Measurements from ENCODE around the gene ORAI2. TPM values are rescaled to one million over a fixed set of nuclear protein-coding genes. Genes with fewer than 3 reads are reported as not detected.

The ORAI2 gene
- total and polyA plus RNA-seq, 2 experiments from 2014 or later: 20.4 to 25.5 TPM

DNA sequence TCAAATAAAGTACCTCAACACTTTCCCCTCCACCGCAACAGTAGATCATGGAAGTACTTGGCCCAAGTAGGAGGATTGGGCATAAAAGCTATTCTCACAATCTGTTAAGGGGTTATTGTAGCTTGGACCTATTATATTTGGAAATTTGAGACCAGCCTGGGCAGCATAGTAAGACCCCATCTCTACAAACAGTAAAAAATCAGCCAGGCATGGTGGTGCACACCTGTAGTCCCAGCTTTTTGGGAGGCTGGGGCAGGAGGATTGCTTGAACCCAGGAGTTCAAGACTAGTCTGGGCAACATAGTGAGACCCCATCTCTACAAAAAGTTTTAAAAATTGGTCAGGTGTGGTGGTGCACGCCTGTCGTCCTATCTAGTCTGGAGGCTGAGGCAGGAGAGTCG lies 24.0 kb upstream of the ORAI2 start:
- TF ChIP-seq, protein P1, sequence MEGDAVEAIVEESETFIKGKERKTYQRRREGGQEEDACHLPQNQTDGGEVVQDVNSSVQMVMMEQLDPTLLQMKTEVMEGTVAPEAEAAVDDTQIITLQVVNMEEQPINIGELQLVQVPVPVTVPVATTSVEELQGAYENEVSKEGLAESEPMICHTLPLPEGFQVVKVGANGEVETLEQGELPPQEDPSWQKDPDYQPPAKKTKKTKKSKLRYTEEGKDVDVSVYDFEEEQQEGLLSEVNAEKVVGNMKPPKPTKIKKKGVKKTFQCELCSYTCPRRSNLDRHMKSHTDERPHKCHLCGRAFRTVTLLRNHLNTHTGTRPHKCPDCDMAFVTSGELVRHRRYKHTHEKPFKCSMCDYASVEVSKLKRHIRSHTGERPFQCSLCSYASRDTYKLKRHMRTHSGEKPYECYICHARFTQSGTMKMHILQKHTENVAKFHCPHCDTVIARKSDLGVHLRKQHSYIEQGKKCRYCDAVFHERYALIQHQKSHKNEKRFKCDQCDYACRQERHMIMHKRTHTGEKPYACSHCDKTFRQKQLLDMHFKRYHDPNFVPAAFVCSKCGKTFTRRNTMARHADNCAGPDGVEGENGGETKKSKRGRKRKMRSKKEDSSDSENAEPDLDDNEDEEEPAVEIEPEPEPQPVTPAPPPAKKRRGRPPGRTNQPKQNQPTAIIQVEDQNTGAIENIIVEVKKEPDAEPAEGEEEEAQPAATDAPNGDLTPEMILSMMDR (IDR thresholded peaks at IDR 0.05; ENCODE audit: low read depth, low read length): no peak
- Histone ChIP-seq H3K27ac (no peak overlapping the region), H3K9me3 (ENCODE audit: low read depth) (no peaks in the 10 kb centered on the region), H3K4me1 (ENCODE audit: low read depth) (no peaks in the 10 kb centered on the region), H3K36me3 (peaks cover 52% of the 10 kb centered on the region), H3K4me3 (no peak overlapping the region), H3K27me3 (no peaks in the 10 kb centered on the region)
- DNase-seq (ENCODE audit: low read depth in 1 of 2, low spot score in 1 of 2): no peak

DNA sequence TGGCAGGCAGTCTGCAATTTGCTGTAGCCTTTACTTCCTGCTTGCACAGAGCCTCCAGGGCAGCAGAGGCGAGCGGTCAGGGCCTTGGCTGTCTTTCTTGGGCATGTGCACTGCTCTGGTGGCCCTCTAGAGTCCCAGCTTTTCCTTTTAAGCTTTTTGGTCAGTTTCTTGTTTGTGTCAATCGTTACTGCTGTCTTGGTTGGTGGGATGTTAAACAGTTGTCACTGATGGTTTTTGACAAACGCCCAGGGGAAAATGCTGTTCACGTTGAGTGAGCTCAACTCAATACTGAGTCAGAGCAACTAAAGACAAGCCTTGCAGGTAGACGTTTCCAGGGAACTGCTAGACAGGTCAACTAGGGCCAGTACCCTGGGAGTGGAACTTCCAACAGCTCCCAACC lies 23.3 kb upstream of the ORAI2 start:
- Histone ChIP-seq H3K27ac (no peak overlapping the region), H3K4me1 (ENCODE audit: low read depth) (no peaks in the 10 kb centered on the region), H3K27me3 (no peaks in the 10 kb centered on the region), H3K36me3 (peaks cover 55% of the 10 kb centered on the region), H3K4me3 (no peak overlapping the region), H3K9me3 (ENCODE audit: low read depth) (no peaks in the 10 kb centered on the region)
- DNase-seq (ENCODE audit: low read depth in 1 of 2, low spot score in 1 of 2): no peak
- TF ChIP-seq, protein P1 (IDR thresholded peaks at IDR 0.05; ENCODE audit: low read depth, low read length): no peak

DNA sequence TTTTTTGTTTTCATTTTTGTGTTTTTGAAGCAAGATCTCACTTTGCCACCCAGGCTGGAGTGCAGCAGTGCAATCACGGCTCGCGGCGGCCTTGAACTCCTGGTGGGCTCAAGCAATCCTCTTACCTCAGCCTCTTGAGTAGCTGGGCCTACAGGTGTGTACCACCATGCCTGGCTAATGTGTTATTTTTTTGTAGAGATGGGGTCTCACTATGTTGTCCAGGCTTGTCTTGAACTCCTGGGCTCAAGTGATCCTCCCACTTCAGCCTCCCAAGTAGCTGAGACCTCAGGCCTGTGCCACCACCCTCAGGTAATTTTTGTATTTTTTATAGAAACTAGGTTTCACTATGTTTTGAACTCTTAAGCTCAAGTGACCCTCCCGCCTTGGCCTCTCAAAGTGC lies 22.5 kb upstream of the ORAI2 start:
- no peak overlapping the region for H3K4me3 ChIP-seq
- H3K4me1 ChIP-seq (ENCODE audit: low read depth): no peaks in the 10 kb centered on the region
- peaks cover 50% of the 10 kb centered on the region for H3K36me3 ChIP-seq
- no peak for DNase-seq (ENCODE audit: low read depth in 1 of 2, low spot score in 1 of 2)
- H3K27ac ChIP-seq: no peak overlapping the region
- no peaks in the 10 kb centered on the region for H3K27me3 ChIP-seq
- TF ChIP-seq, protein P1 (IDR thresholded peaks at IDR 0.05; ENCODE audit: low read depth, low read length): no peak
- H3K9me3 ChIP-seq (ENCODE audit: low read depth): no peaks in the 10 kb centered on the region

DNA sequence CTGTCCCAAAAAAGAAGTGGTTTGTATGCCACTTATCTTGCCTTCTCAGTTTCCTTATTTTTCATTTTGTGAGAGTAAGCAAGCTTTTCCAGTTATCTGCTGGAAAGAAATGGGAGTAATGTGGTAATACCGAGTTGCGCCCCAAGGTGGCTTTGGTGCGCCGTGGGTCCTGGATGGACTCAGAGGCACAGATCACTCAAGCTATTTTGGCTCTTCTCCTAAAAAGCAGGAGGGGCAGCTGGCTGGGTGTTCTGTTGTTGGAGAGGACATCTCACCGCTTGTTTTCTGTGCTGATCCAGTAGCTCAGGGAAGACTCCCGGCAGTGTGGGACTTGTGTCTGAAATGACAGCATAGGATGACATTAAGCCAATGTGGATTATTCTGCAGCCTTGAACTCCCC lies 20.8 kb upstream of the ORAI2 start:
- TF ChIP-seq, protein P1 (IDR thresholded peaks at IDR 0.05; ENCODE audit: low read depth, low read length): peak; percentile 43
- H3K4me1 ChIP-seq (ENCODE audit: low read depth): no peaks in the 10 kb centered on the region
- H3K9me3 ChIP-seq (ENCODE audit: low read depth): no peaks in the 10 kb centered on the region
- H3K36me3 ChIP-seq: peaks cover 48% of the 10 kb centered on the region
- H3K4me3 ChIP-seq: no peak overlapping the region
- H3K27me3 ChIP-seq: no peaks in the 10 kb centered on the region
- DNase-seq (ENCODE audit: low read depth in 1 of 2, low spot score in 1 of 2): peak in 1 of 2 donors; percentile 41
- H3K27ac ChIP-seq: no peak overlapping the region

DNA sequence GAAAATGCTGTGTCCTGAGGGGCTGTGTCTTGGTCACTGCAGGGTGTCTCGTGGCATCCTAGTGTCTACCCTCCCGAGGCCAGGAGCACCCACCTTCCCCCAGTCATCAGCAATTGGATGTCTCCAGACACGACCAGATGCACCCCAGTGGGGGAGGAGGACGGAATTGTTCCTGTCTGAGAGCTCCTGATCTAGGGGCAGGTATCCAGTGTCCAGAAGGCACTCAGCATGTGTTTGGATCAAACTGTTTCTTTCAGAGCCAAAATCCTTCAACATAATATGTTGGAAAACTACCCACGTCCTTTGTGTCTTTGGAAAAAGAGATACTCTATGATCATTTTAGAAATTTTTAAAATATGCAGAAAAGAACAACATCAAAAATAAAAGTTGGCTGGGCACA lies 20.3 kb upstream of the ORAI2 start:
- Histone ChIP-seq H3K9me3 (ENCODE audit: low read depth) (no peaks in the 10 kb centered on the region), H3K27me3 (no peaks in the 10 kb centered on the region), H3K27ac (no peak overlapping the region), H3K4me1 (ENCODE audit: low read depth) (no peaks in the 10 kb centered on the region), H3K4me3 (no peak overlapping the region), H3K36me3 (peaks cover 43% of the 10 kb centered on the region)
- DNase-seq (ENCODE audit: low read depth in 1 of 2, low spot score in 1 of 2): no peak
- TF ChIP-seq, protein P1 (IDR thresholded peaks at IDR 0.05; ENCODE audit: low read depth, low read length): no peak

DNA sequence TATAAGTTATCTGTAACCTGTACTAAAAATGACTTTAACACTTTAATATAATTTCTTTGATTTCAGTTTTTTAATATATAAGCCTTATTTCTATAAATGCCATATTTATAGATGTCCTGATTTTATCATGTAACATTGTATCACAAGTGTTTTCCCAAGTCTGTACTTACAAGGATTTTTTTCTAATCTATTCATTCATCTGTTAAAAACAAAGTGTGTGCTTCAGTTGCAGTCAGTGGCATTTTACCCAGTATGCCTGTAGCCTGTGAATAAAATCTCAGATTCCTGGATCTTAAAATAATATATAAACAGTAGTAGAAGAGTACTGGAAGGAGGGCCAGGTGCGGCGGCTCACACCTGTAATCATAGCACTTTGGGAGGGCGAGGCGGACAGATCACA lies 19.8 kb upstream of the ORAI2 start:
- Histone ChIP-seq H3K4me3 (no peak overlapping the region), H3K36me3 (peaks cover 44% of the 10 kb centered on the region), H3K4me1 (ENCODE audit: low read depth) (no peaks in the 10 kb centered on the region), H3K27me3 (no peaks in the 10 kb centered on the region), H3K9me3 (ENCODE audit: low read depth) (no peaks in the 10 kb centered on the region), H3K27ac (no peak overlapping the region)
- DNase-seq (ENCODE audit: low read depth in 1 of 2, low spot score in 1 of 2): no peak
- TF ChIP-seq, protein P1 (IDR thresholded peaks at IDR 0.05; ENCODE audit: low read depth, low read length): no peak
